OCI-LY3 (cell line): ENCODE measurements around the gene OR1M1.

ENCODE experiments used
- EZH2phosphoT487 ChIP-seq: fragments of 200-600 bp; shearing (Covaris generic); IDR thresholded peaks from 2 replicates; pipeline ENCODE4 v1.6.1; 2018; ENCODE audit warnings: antibody characterized with exemption, mixed run types, low read depth
- TF ChIP-seq, protein P1 (sequence below): fragments of 200-600, 300-600 bp; sonication (generic); IDR thresholded peaks from 2 replicates; pipeline ENCODE4 v1.5.1; 2014; ENCODE audit warnings: antibody characterized with exemption, low read length, low read depth

DNA sequence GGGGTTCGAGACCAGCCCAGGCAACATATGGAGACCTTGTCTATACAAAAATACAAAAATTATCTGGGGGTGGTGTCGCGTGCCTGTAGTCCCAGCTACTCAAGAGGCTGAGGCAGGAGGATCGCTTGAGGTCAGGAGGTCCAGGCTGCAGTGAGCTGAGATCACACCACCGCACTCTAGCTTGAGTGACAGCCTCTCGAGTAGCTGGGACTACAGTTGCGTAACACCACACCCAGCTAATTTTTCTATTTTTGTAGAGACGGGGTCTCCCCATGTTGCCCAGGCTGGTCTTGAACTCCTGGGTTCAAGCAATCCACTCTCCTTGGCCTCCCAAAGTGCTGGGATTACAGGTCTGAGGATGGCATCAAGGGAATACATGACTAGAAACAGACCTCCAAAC, 45.8 kb upstream of the OR1M1 start:
- TF ChIP-seq, protein P1, sequence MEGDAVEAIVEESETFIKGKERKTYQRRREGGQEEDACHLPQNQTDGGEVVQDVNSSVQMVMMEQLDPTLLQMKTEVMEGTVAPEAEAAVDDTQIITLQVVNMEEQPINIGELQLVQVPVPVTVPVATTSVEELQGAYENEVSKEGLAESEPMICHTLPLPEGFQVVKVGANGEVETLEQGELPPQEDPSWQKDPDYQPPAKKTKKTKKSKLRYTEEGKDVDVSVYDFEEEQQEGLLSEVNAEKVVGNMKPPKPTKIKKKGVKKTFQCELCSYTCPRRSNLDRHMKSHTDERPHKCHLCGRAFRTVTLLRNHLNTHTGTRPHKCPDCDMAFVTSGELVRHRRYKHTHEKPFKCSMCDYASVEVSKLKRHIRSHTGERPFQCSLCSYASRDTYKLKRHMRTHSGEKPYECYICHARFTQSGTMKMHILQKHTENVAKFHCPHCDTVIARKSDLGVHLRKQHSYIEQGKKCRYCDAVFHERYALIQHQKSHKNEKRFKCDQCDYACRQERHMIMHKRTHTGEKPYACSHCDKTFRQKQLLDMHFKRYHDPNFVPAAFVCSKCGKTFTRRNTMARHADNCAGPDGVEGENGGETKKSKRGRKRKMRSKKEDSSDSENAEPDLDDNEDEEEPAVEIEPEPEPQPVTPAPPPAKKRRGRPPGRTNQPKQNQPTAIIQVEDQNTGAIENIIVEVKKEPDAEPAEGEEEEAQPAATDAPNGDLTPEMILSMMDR: no peak
- TF ChIP-seq EZH2phosphoT487: no peak
